Pancreas (tissue), 10 donors: ENCODE data around the gene TCF7L1. TPM values are rescaled to one million over a fixed set of nuclear protein-coding genes. Genes with fewer than 3 reads are reported as not detected.

Source experiments
- ATAC-seq, 4 donors: fragments of 200-7000 bp; cut with Tn5 transposase; one replicate each; pipeline versions ENCODE4 v1.8.0 to v1.9.1; 2020; ENCODE audit warnings: mild to moderate bottlenecking in 4 of 4, moderate library complexity in 4 of 4
- DNase-seq, 6 donors: peaks; one replicate each; pipeline ENCODE4 v3.0.0-alpha.2; 2020
- FAIRE-seq: peaks from 2 replicates; lab custom pipeline; 2012; peaks lifted over from hg19 to GRCh38; lab: Jason Lieb, UNC
- H3K27ac ChIP-seq, 4 donors: fragments of 200-600 bp; sonication (generic); 1 replicate in 3 of 4; 2 replicates in 1 of 4; pipeline versions ENCODE4 v1.5.0 to v1.8.0; 2020
- H3K27me3 ChIP-seq, 4 donors: fragments of 200-600 bp; one replicate each; pipeline ENCODE4 v1.8.0; 2021
- H3K36me3 ChIP-seq, 3 donors: fragments of 200-600 bp; sonication (generic) in 1 of 3; one replicate each; pipeline versions ENCODE4 v1.5.0 to v1.8.0; 2020 to 2021
- H3K4me1 ChIP-seq, 3 donors: fragments of 200-600 bp; one replicate each; pipeline ENCODE4 v1.8.0; 2021
- H3K4me3 ChIP-seq, 4 donors: fragments of 200-600 bp; sonication (generic) in 2 of 4; one replicate each; pipeline versions ENCODE4 v1.5.0 to v1.8.0; 2020 to 2021
- H3K9me3 ChIP-seq, 4 donors: fragments of 200-600 bp; one replicate each; pipeline ENCODE4 v1.8.0; 2021
- CTCF ChIP-seq, 4 donors: fragments of 200-600 bp; sonication (generic) in 3 of 4; IDR thresholded peaks; one replicate each; pipeline versions ENCODE4 v1.5.0 to v1.8.0; 2021; ENCODE audit warnings: antibody characterized with exemption in 4 of 4
- WGBS, 2 donors: extraction: QIAGEN DNeasy Blood & Tissue Kit; methylation state at CpG; one replicate each; pipeline ENCODE4 v1.1.7; 2013; 5-methylcytosine and 5-hydroxymethylcytosine counted together
- intact Hi-C, 3 donors: fragments of 100-400 bp; cut with DNase I; formaldehyde crosslinking; loops; one replicate each; pipeline versions ENCODE4 v1.11.1 to v1.14.2; 2022
- polyA plus RNA-seq, 2 donors: library from polyadenylated mRNA; stranded (reverse); fragments of 200-250 nt; gene quantifications; one replicate each; pipeline ENCODE4 v1.2.3, GENCODE V29; 2013
- total RNA-seq, 6 donors: library from RNA; stranded (reverse); fragmentation: NEBNext Ultra II Directional in 4 of 6; extraction: Animal tissue kit (Norgen Biotek cat#: 25700) in 4 of 6; gene quantifications; one replicate each; pipeline versions ENCODE4 v1.2.1 to v1.2.4, GENCODE V29; 2021 to 2023
- donor health status: healthy with polysubstance abuse.
- donor health status: DM: no; HTN: no; CAD: no; lungs with moderate emphysema.
- donor health status: DM: no; HTN: no; CAD: no.
- donor health status: control.
- donor health status: control.
- donor health status: Bipolar disorder and iron deficiency.
- donor health status: DM: yes; HTN: yes; CAD: no.
- donor health status: DM: no; HTN: no; CAD: no.
- donor health status: DM: no; HTN: no; CAD: no.
- donor health status: DM: yes; HTN: yes; CAD: no.

Gene TCF7L1
- total and polyA plus RNA-seq, 8 donors, result 1.1 to 4.0 (median 1.8) TPM

GRCh38 chr2:85240055-85240454, 106.9 kb downstream of the TCF7L1 start:
- no peak for ATAC-seq

GRCh38 chr2:85242321-85242720, 109.1 kb downstream of the TCF7L1 start:
- Histone ChIP-seq H3K36me3 (no peaks in the 10 kb centered on the region), H3K27ac (no peak overlapping the region), H3K27me3 (no peaks in the 10 kb centered on the region), H3K4me1 (no peaks in the 10 kb centered on the region), H3K9me3 (no peaks in the 10 kb centered on the region), H3K4me3 (no peak overlapping the region)
- FAIRE-seq (no peak), ATAC-seq (no peak), DNase-seq (no peak)
- intact Hi-C loops, result no loop called here
- TF ChIP-seq CTCF (IDR thresholded peaks at IDR 0.05), result no peak
- WGBS, 2 donors, result 92 to 93% methylated on average over 7 of the region's 7 CpGs

More at GRCh38 chr2:85240055-85240454, 106.9 kb downstream of the TCF7L1 start:
- no peaks in the 10 kb centered on the region for H3K27me3 ChIP-seq
- WGBS, 2 donors, result 75 to 80% methylated on average over 8 of the region's 8 CpGs
- no peak for TF ChIP-seq CTCF (IDR thresholded peaks at IDR 0.05)
- H3K9me3 ChIP-seq, result no peaks in the 10 kb centered on the region
- FAIRE-seq, result no peak
- intact Hi-C loops, result no loop called here
- no peak overlapping the region for H3K27ac ChIP-seq
- H3K4me3 ChIP-seq, result no peak overlapping the region
- H3K4me1 ChIP-seq, result no peaks in the 10 kb centered on the region
- no peaks in the 10 kb centered on the region for H3K36me3 ChIP-seq
- DNase-seq, result no peak

- H3K27ac ChIP-seq, result no peak overlapping the region
- WGBS, 2 donors, result 55 to 68% methylated on average over 24 of the region's 24 CpGs
- DNase-seq (peak; percentile 54 to 83 (median 72)), FAIRE-seq (no peak), ATAC-seq (peak; percentile 84 to 98 (median 90))
- TF ChIP-seq CTCF (IDR thresholded peaks at IDR 0.05), result peak; percentile 22 to 58 (median 48)
- no peaks in the 10 kb centered on the region for H3K36me3 ChIP-seq
- H3K4me1 ChIP-seq, result no peaks in the 10 kb centered on the region
- no peaks in the 10 kb centered on the region for H3K9me3 ChIP-seq
- no peak overlapping the region for H3K4me3 ChIP-seq
- intact Hi-C loops, result no loop called here
- no peaks in the 10 kb centered on the region for H3K27me3 ChIP-seq
These were observed 110.2 kb downstream of the TCF7L1 start for GRCh38 chr2:85243101-85244072.

- no peak for TF ChIP-seq CTCF (IDR thresholded peaks at IDR 0.05)
- FAIRE-seq (no peak), ATAC-seq (no peak), DNase-seq (no peak)
- Histone ChIP-seq H3K27me3 (no peaks in the 10 kb centered on the region), H3K4me1 (peaks cover 0 to 9% (median 8%) of the 10 kb centered on the region in 3 donors), H3K36me3 (no peaks in the 10 kb centered on the region), H3K27ac (no peak overlapping the region), H3K4me3 (no peak overlapping the region), H3K9me3 (no peaks in the 10 kb centered on the region)
- WGBS, 2 donors, result 65 to 70% methylated on average over 7 of the region's 7 CpGs
- intact Hi-C loops, result no loop called here
These were observed 111.6 kb downstream of the TCF7L1 start for GRCh38 chr2:85244828-85245227.

- no peak for ATAC-seq
- Histone ChIP-seq H3K4me1 (peaks cover 2 to 17% (median 12%) of the 10 kb centered on the region in 3 donors), H3K36me3 (no peaks in the 10 kb centered on the region), H3K27me3 (no peaks in the 10 kb centered on the region), H3K27ac (no peak overlapping the region), H3K4me3 (no peak overlapping the region), H3K9me3 (no peaks in the 10 kb centered on the region)
- intact Hi-C loops, result no loop called here
- no peak for DNase-seq
- 74 to 98% methylated on average over 4 of the region's 4 CpGs for WGBS, 2 donors
- no peak for FAIRE-seq
- no peak for TF ChIP-seq CTCF (IDR thresholded peaks at IDR 0.05)
These were observed 112.7 kb downstream of the TCF7L1 start for GRCh38 chr2:85245891-85246290.
